ENCODE data around the gene EHBP1L1. TPM values are rescaled to one million over a fixed set of nuclear protein-coding genes. Genes with fewer than 3 reads are reported as not detected.

The EHBP1L1 gene
- total and polyA plus RNA-seq, 2 of the 13 experiments (the other 11 are each of a cell fraction or from before 2014, with no cell fraction given), result 8.3 to 10.6 TPM

DNA sequence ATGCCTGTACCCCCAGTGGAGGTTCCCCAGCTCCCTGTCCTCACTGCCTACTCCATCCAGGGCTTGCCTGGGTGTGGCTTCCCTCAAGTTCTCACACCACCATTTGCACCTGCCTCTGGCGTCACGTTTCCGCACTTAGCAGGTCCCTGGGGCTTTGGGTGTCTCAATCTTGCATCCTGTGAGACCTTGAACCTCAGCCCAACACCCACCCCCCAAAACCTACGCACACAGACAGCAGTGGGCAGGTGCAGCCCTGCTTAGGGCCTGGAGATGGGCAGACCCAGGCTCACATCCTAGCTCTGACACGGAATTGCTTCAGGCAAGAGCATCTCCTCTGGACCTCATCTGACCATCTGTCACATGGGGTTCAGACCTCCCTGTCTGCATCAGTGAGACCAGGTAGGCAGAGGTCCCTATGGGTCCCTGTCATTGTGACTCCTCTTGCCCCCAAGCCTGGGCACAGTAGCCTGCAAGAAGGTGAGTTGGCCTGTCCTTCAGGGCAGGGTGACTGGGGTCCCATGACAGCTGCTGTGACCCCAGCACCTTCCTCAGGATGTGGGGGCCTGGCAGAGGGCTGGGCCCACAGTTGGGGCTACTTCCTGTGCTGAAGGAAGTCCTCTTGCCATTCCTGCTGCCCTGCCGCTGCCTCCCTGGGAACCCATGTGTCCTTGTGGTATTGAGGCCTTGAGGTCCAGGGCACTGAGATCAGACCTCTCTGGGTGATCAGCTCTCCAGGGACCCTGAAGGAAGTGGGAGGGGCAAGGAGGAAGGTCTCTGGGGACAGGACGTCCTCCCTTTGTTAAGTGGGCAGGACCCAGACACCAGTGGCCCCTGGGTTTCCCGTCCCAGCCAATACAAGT, 64.0 kb downstream of the EHBP1L1 start:
- Histone ChIP-seq H3K4me2 (ENCODE audit: low read depth, low read length) (no peak overlapping the region), H4K20me1 (ENCODE audit: insufficient read depth, low read length) (no peaks in the 10 kb centered on the region), H3K9ac (ENCODE audit: insufficient read depth, low read depth, low read length) (no peak overlapping the region), H2AFZ (ENCODE audit: low read length) (no peak overlapping the region), H3K27ac (ENCODE audit: extremely low read length, insufficient read depth, low read length) (no peak overlapping the region), H3K4me1 (ENCODE audit: insufficient read depth, low read length) (peaks cover 49% of the 10 kb centered on the region), H3K79me2 (ENCODE audit: insufficient read depth, low read length) (no peaks in the 10 kb centered on the region), H3K27me3 (ENCODE audit: control insufficient read depth in 1 of 2, insufficient read depth in 2 of 2, low read length in 2 of 2) (no peaks in the 10 kb centered on the region), H3K9me3 (ENCODE audit: low read length) (no peaks in the 10 kb centered on the region), H3K4me3 (replicated peaks in 1 of 3; ENCODE audit: insufficient read depth in 1 of 3, low read depth in 2 of 3, low read length in 3 of 3) (no peak overlapping the region), H3K36me3 (replicated peaks in 1 of 2; ENCODE audit: control insufficient read depth in 1 of 2, insufficient read depth in 2 of 2, low read length in 2 of 2) (peaks cover 9 to 23% of the 10 kb centered on the region in 2 experiments; a peak in 4 of 5 replicates)
- CTCF ChIA-PET (ENCODE audit: low intra/inter-chr PET ratio, low total read pairs), result no interaction called here
- in situ Hi-C loops (cut with HindIII; ENCODE audit: extremely low pct_ligation_motif_present, low pct_unique_long_range_greater_than_20kb) (no loop called here), intact Hi-C loops (cut with micrococcal nuclease; ENCODE audit: unreplicated experiment) (no loop called here)
- no peak for DNase-seq (ENCODE audit: low spot score)
- FAIRE-seq, result no peak
- ATAC-seq, result no peak
- TF ChIP-seq KDM5A (IDR thresholded peaks at IDR 0.05; ENCODE audit: borderline replicate concordance, low read length) (no peak), ZNF382 (CRISPR knock-in tag; IDR thresholded peaks at IDR 0.05; ENCODE audit: borderline replicate concordance) (no peak), AGO2 (optimal IDR thresholded peaks at IDR 0.05; ENCODE audit: low read depth, low read length) (no peak), HMG20B (CRISPR knock-in tag; conservative IDR thresholded peaks at IDR 0.05) (no peak), HMG20A (CRISPR knock-in tag; IDR thresholded peaks at IDR 0.05; ENCODE audit: borderline replicate concordance) (no peak), PITX1 (CRISPR knock-in tag; IDR thresholded peaks at IDR 0.05) (no peak), RCOR2 (CRISPR knock-in tag; IDR thresholded peaks at IDR 0.05) (no peak), ZSCAN12 (CRISPR knock-in tag; IDR thresholded peaks at IDR 0.05) (no peak), ZSCAN21 (CRISPR knock-in tag; IDR thresholded peaks at IDR 0.05; ENCODE audit: borderline replicate concordance) (no peak), ZNF367 (CRISPR knock-in tag; IDR thresholded peaks at IDR 0.05; ENCODE audit: borderline replicate concordance) (no peak)
- TF ChIP-seq, protein P1, sequence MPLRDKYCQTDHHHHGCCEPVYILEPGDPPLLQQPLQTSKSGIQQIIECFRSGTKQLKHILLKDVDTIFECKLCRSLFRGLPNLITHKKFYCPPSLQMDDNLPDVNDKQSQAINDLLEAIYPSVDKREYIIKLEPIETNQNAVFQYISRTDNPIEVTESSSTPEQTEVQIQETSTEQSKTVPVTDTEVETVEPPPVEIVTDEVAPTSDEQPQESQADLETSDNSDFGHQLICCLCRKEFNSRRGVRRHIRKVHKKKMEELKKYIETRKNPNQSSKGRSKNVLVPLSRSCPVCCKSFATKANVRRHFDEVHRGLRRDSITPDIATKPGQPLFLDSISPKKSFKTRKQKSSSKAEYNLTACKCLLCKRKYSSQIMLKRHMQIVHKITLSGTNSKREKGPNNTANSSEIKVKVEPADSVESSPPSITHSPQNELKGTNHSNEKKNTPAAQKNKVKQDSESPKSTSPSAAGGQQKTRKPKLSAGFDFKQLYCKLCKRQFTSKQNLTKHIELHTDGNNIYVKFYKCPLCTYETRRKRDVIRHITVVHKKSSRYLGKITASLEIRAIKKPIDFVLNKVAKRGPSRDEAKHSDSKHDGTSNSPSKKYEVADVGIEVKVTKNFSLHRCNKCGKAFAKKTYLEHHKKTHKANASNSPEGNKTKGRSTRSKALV (CRISPR knock-in tag; IDR thresholded peaks at IDR 0.05), result no peak
- TF ChIP-seq, protein P2, sequence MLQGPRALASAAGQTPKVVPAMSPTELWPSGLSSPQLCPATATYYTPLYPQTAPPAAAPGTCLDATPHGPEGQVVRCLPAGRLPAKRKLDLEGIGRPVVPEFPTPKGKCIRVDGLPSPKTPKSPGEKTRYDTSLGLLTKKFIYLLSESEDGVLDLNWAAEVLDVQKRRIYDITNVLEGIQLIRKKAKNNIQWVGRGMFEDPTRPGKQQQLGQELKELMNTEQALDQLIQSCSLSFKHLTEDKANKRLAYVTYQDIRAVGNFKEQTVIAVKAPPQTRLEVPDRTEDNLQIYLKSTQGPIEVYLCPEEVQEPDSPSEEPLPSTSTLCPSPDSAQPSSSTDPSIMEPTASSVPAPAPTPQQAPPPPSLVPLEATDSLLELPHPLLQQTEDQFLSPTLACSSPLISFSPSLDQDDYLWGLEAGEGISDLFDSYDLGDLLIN (CRISPR knock-in tag; IDR thresholded peaks at IDR 0.05; ENCODE audit: borderline replicate concordance), result no peak
- TF ChIP-seq, protein P3, sequence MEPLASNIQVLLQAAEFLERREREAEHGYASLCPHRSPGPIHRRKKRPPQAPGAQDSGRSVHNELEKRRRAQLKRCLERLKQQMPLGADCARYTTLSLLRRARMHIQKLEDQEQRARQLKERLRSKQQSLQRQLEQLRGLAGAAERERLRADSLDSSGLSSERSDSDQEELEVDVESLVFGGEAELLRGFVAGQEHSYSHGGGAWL (CRISPR knock-in tag; IDR thresholded peaks at IDR 0.05), result no peak
- TF ChIP-seq, protein P4, sequence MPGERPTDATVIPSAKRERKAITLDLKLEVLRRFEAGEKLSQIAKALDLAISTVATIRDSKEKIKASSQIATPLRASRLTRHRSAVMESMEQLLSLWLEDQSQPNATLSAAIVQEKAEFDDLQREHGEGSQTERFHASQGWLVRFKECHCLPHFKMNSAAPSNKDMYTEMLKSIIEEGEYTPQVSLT (CRISPR knock-in tag; IDR thresholded peaks at IDR 0.05; ENCODE audit: borderline replicate concordance, low read depth), result no peak
- WGBS (ENCODE audit: low lambda C conversion rate), result 83% methylated on average over 6 of the region's 8 CpGs
- POLR2A ChIA-PET, result interaction anchor here (2.1 to 4.6 kb wide), 3 partner anchors 12 to 23 kb away, joined by 6 to 78 read pairs (median 17); partner anchors contain the start of gene RELA
- no TSS peak for BruUV-seq (replicated peaks)

All from HepG2 (cell line).